MG63 (cell line): ENCODE measurements around the gene NTM. TPM values are rescaled to one million over a fixed set of nuclear protein-coding genes. Genes with fewer than 3 reads are reported as not detected.
A peak's percentile ranks its signal among the peaks of the same experiment; 100 is the strongest.

Experiments used
- DNase-seq: peaks from one replicate; pipeline ENCODE4 v3.0.0-alpha.2; 2020
- H3K27me3 ChIP-seq: fragments of 250-450 bp; sonication (Bioruptor Pico); 2 replicates; pipeline ENCODE4 v1.5.1; 2020; ENCODE audit warnings: mild to moderate bottlenecking, moderate library complexity
- H3K36me3 ChIP-seq: fragments of 250-450 bp; sonication (Bioruptor Pico); 2 replicates; pipeline ENCODE4 v1.5.1; 2020; ENCODE audit warnings: mild to moderate bottlenecking, moderate library complexity
- H3K4me3 ChIP-seq: fragments of 250-450 bp; sonication (Bioruptor Pico); 2 replicates; pipeline ENCODE4 v1.5.1; 2020; ENCODE audit warnings: mild to moderate bottlenecking, moderate library complexity
- H3K9me3 ChIP-seq: fragments of 250-450 bp; sonication (Bioruptor Pico); 2 replicates; pipeline ENCODE4 v1.5.1; 2020; ENCODE audit warnings: mild to moderate bottlenecking, moderate library complexity
- total RNA-seq: library from RNA; depleted of rRNA; stranded (reverse); fragments of >200 nt; shearing (Covaris generic); gene quantifications from 2 replicates; pipeline ENCODE4 v1.2.3, GENCODE V29; 2014; ENCODE audit warnings: low replicate concordance

NTM gene
- total RNA-seq, 1 experiment from 2014 or later, result 4.0 TPM

GRCh38 chr11:132080127-132080526 is 709.7 kb downstream of the NTM start:
- H3K9me3 ChIP-seq, result peaks cover 18% of the 10 kb centered on the region
- DNase-seq, result peak; percentile 93

GRCh38 chr11:132082566-132082965 is 712.2 kb downstream of the NTM start:
- peaks cover 37% of the 10 kb centered on the region for H3K9me3 ChIP-seq
- no peak for DNase-seq
- no peaks in the 10 kb centered on the region for H3K36me3 ChIP-seq
- no peaks in the 10 kb centered on the region for H3K27me3 ChIP-seq
- no peak overlapping the region for H3K4me3 ChIP-seq

More at GRCh38 chr11:132080127-132080526, 709.7 kb downstream of the NTM start:
- H3K4me3 ChIP-seq, result no peak overlapping the region
- no peaks in the 10 kb centered on the region for H3K27me3 ChIP-seq
- H3K36me3 ChIP-seq, result no peaks in the 10 kb centered on the region

- no peak overlapping the region for H3K4me3 ChIP-seq
Measured at GRCh38 chr11:132084433-132084832, 714.0 kb downstream of the NTM start.

GRCh38 chr11:132087148-132087547 is 716.7 kb downstream of the NTM start:
- H3K4me3 ChIP-seq, result no peak overlapping the region

More at GRCh38 chr11:132084433-132084832, 714.0 kb downstream of the NTM start:
- DNase-seq, result no peak
- no peaks in the 10 kb centered on the region for H3K36me3 ChIP-seq
- H3K27me3 ChIP-seq, result no peaks in the 10 kb centered on the region
- H3K9me3 ChIP-seq, result peaks cover 37% of the 10 kb centered on the region

GRCh38 chr11:132088551-132088950 is 718.1 kb downstream of the NTM start:
- no peak for DNase-seq
- no peak overlapping the region for H3K4me3 ChIP-seq

More at GRCh38 chr11:132087148-132087547, 716.7 kb downstream of the NTM start:
- no peak for DNase-seq
- Histone ChIP-seq H3K9me3 (peaks cover 37% of the 10 kb centered on the region), H3K36me3 (no peaks in the 10 kb centered on the region), H3K27me3 (no peaks in the 10 kb centered on the region)

GRCh38 chr11:132093536-132094259 is 723.3 kb downstream of the NTM start:
- Histone ChIP-seq H3K4me3 (no peak overlapping the region), H3K9me3 (no peaks in the 10 kb centered on the region), H3K36me3 (no peaks in the 10 kb centered on the region), H3K27me3 (no peaks in the 10 kb centered on the region)
- peak; percentile 34 for DNase-seq

More at GRCh38 chr11:132088551-132088950, 718.1 kb downstream of the NTM start:
- Histone ChIP-seq H3K27me3 (no peaks in the 10 kb centered on the region), H3K36me3 (no peaks in the 10 kb centered on the region), H3K9me3 (peaks cover 30% of the 10 kb centered on the region)

GRCh38 chr11:132094598-132094997 is 724.2 kb downstream of the NTM start:
- no peak for DNase-seq
- H3K36me3 ChIP-seq, result no peaks in the 10 kb centered on the region
- H3K27me3 ChIP-seq, result no peaks in the 10 kb centered on the region
- no peaks in the 10 kb centered on the region for H3K9me3 ChIP-seq
- H3K4me3 ChIP-seq, result no peak overlapping the region

GRCh38 chr11:132095230-132096131 is 725.1 kb downstream of the NTM start:
- Histone ChIP-seq H3K27me3 (no peaks in the 10 kb centered on the region), H3K36me3 (no peaks in the 10 kb centered on the region), H3K9me3 (no peaks in the 10 kb centered on the region), H3K4me3 (no peak overlapping the region)
- no peak for DNase-seq

- no peaks in the 10 kb centered on the region for H3K36me3 ChIP-seq
- H3K27me3 ChIP-seq, result no peaks in the 10 kb centered on the region
- DNase-seq, result no peak
- H3K4me3 ChIP-seq, result no peak overlapping the region
- H3K9me3 ChIP-seq, result no peaks in the 10 kb centered on the region
Measured at GRCh38 chr11:132096132-132096825, 725.9 kb downstream of the NTM start.

- Histone ChIP-seq H3K9me3 (no peaks in the 10 kb centered on the region), H3K36me3 (no peaks in the 10 kb centered on the region), H3K4me3 (no peak overlapping the region), H3K27me3 (no peaks in the 10 kb centered on the region)
- DNase-seq, result peak; percentile 20
Measured at GRCh38 chr11:132099692-132100091, 729.3 kb downstream of the NTM start.

GRCh38 chr11:132100583-132100982 is 730.2 kb downstream of the NTM start:
- Histone ChIP-seq H3K36me3 (no peaks in the 10 kb centered on the region), H3K4me3 (no peak overlapping the region), H3K9me3 (no peaks in the 10 kb centered on the region), H3K27me3 (no peaks in the 10 kb centered on the region)
- DNase-seq, result no peak

GRCh38 chr11:132101881-132102280 is 731.5 kb downstream of the NTM start:
- Histone ChIP-seq H3K9me3 (no peaks in the 10 kb centered on the region), H3K4me3 (no peak overlapping the region), H3K36me3 (no peaks in the 10 kb centered on the region), H3K27me3 (no peaks in the 10 kb centered on the region)
- DNase-seq, result no peak

GRCh38 chr11:132103021-132103420 is 732.6 kb downstream of the NTM start:
- H3K36me3 ChIP-seq, result no peaks in the 10 kb centered on the region
- no peak for DNase-seq
- H3K9me3 ChIP-seq, result no peaks in the 10 kb centered on the region
- H3K27me3 ChIP-seq, result no peaks in the 10 kb centered on the region
- no peak overlapping the region for H3K4me3 ChIP-seq

GRCh38 chr11:132106096-132106982 is 735.9 kb downstream of the NTM start:
- peak; percentile 66 for DNase-seq
- H3K9me3 ChIP-seq, result no peaks in the 10 kb centered on the region
- H3K36me3 ChIP-seq, result no peaks in the 10 kb centered on the region
- no peak overlapping the region for H3K4me3 ChIP-seq
- H3K27me3 ChIP-seq, result no peaks in the 10 kb centered on the region

GRCh38 chr11:132111316-132111715 is 740.9 kb downstream of the NTM start:
- DNase-seq, result no peak
- Histone ChIP-seq H3K4me3 (no peak overlapping the region), H3K27me3 (no peaks in the 10 kb centered on the region), H3K9me3 (no peaks in the 10 kb centered on the region), H3K36me3 (no peaks in the 10 kb centered on the region)

- Histone ChIP-seq H3K9me3 (no peaks in the 10 kb centered on the region), H3K27me3 (no peaks in the 10 kb centered on the region), H3K36me3 (no peaks in the 10 kb centered on the region), H3K4me3 (no peak overlapping the region)
- peak; percentile 79 for DNase-seq
Measured at GRCh38 chr11:132111838-132112237, 741.4 kb downstream of the NTM start.
